COLO829 (cell line): ENCODE measurements around the gene PPT1.

Experiments
- DNase-seq: peaks from one replicate; pipeline ENCODE4 v3.0.0; 2012; ENCODE audit warnings: low spot score

PPT1 gene

DNA sequence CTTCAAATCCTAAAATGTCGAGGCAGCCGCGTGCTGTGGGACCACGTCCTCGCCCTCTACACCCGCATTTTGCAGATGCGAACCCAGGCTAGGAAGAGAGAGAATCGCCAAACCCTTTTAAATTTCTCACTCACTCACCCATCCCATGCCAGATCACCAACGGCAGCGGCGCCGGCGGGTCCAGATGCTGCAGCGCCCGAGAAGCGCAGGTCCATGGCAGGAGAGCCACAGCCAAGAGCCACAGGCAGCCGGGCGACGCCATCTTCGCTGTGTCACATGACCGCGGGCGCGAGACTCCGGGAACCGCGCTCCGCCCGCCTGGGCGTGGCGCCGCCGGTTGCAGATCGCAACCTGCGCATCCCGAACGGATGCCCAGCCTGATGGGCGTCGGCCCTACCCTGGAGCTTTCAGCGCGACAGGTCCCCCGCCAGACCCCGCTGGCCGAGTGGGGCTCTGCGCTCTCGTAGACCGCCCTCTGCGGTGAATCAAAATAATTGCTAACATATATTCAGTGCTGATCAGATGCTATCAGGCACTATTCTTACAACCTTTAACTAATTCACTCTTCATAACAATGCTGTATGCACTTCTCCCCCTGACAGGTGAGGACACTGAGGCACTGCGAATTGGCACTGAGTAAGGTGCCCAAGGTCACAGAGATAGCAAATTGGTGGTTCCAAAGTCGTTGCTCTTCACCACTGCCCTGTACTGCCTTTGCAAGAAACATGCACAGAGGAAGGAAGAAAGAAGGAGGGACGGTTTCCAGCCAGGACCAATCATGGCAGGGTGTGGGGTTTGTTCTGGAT lies at the start of gene PPT1:
TSS of gene PPT1 (minus strand) at position 276 of the 806 bp plus-strand sequence. CDS start at position 262, 14 bp downstream.
- DNase-seq, result peak; percentile 65

DNA sequence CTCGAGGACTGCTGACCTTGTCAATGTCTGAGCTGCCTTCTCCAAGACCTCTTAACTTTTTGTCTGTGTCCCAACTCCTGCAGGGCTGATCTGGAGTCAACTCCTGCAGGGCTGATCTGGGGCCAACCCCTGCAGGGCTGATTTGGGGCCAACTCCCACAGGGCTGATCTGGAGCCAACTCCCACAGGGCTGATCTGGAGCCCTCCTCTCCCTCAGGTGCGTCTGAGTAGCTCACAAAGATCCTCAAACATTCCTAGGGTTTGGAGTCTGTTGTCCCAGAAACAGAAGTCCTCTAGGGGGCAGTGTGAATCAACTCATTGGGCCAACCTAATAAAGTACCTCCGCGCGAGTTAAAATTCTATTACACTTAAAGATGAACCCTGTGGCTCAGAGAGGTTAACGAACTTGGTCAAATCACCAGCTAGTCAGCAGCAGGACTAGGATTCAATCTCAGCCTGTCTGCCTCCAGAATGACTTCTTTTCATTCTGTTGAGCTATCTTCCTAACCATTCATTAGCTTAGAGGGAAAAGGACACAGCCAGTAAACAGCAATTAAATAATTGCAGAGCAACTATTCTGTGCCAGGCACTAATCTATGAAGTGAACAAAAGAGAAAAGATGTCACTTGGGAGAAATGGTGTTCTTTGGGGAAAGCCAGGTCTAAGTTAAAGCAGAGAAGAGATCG lies 47.0 kb upstream of the PPT1 start:
- DNase-seq, result peak; percentile 35

DNA sequence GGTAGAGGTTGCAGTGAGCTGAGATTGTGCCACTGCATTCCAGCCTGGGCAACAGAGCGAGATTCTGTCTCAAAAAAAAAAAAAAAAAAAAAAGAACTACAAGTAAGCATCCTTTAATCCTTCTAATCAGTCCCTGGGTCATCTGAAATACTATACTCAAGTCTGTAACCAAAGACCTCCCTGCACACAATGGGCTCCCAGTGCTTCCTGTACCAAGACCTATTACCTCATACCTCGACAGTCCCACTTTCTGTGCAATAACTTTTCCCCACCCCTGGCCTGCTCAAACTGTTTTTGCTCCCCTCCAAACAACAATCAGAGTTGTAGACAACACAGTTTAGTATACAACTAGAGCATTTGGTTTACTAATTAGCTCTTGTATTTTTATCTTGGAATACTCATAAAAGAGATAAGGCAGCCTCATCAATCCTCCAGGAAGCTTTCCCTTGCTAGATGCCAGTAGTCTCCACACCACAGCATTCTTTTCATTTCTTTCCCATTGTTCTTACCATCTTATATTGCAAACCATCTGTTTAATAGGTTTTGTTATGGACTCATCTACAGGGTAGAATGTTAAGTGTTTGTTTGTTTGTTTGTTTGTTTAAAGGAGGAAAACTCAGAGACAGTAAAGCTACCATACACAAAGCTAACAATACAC lies 45.0 kb upstream of the PPT1 start:
- DNase-seq, result no peak

DNA sequence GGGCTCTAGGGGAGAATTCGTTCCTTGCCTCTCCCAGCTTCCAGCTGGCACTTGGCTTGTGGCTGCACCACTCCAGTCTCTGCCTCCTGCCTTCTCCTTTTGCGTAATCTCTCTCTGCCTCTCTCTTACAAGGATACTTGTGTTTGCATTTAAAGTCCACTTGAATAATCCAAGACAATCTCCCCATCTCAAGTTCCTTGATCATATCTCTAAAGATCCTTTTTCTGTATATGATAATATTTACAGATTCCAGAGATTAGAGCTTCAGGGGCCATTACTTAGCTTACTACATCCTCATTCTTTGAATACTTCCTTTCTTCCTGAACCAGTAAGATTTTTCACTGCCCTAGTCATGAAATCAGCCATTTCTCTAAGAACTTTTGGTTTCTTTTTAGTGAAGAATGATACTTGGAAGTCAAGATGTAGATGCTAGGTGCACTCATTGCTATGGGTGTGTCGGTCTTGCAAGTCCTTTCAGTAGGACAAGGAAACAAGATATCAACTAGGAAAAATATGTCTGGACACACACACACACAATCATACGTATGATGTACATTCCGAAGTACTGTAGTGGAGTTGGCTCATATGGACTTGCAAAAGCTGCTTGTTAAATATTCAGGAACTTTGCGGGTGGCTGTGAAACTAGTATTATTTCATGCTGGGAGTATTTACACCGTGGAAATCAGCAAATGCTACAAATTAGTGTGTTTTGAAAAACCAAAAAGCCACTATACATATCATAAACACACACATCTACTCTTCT lies 43.3 kb upstream of the PPT1 start:
- no peak for DNase-seq

DNA sequence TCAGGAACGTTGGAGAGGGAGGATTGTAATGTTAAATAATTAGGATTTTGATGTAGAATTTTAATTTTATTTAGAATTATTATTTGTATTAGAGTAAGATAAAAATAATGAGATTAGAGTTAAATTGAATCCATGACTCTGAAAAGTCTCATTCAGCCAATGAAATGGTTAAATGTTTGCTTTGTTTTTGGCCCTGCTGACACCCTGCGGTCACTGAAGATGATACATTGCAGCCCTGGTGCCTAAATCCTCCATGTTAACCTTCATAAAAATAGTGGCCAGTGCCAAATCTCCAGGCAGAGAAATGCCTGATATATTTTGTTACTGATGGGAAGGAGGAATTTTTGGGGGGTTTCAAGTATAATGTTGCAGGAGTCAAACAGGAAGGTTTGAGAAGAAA lies 36.8 kb upstream of the PPT1 start:
- DNase-seq, result no peak

DNA sequence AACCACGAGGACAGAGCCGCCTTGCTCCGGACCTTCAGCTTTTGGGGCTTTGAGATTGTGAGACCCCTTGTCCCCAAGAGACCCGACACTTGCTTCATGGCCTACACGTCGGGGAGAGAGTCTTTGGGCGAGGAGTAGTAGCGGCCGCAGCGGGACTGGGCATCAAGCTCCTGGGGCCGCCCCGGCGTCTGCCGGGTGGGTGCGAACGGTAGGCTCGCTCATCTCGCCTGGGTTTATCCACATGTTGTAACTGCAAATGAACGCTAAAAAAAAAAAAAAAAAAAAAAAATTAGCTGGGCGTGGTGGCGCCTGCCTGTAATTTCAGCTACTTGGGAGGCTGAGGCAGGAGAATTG lies 36.2 kb upstream of the PPT1 start:
- no peak for DNase-seq

DNA sequence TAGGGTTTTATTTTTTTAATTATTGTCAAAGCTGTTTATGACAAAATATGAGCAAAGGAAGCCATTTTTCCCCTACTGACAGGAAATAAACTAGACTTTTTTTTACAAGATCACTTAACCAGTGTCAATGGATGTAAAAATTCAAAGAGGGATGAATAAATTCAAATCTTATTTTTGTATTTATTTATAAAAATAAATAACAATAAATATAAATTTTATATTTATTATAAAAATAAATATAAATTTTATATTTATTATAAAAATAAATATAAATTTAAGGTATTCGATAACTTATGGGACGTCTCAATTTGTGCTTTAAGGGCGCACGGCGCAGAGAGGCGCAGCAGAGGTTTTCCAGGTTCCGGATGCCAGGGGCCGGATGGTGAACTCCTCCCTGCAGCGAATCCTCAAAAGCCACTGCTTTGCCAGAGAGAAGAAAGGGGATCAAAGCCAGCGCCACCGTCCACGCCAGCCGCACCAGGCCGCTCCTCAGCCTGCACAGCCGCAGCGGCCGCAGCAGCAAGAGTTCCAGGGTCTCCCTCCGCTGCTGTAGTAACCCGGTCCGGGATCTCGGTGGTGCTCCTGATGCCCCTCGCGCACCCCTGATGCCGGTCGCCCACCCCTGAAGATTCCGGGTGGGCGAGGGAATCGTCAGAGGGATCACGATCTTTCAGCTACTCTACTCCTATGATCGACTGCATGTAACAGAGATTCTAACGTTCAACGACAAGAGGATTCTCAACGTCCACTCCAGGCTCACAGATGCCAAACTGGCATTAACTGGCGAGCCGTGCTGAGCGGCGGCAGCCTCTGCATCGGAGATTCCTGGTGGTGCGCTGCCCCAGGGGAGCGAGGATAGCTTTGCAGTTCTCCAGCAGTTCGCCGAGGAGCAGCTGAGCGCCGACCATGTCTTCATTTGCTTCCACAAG lies 35.6 kb upstream of the PPT1 start:
- no peak for DNase-seq

DNA sequence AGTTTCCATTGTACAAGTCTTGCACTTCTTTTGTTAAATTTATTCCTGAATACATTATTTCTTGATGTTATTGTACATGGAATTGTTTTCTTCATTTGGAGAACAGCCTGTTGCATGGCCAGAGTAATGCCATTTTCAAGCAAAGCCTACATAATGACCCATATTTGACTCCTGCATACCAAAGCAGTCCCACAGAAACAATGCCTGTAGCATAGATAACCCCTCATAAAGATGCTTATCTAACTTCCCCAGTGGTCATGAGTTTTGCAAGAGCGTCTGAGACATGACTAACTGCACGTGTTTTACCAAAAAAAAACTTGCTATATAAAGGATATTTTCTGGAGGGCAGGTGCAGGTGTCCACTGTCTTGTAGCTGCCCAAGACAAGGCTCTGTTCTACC lies 33.8 kb upstream of the PPT1 start:
- no peak for DNase-seq

DNA sequence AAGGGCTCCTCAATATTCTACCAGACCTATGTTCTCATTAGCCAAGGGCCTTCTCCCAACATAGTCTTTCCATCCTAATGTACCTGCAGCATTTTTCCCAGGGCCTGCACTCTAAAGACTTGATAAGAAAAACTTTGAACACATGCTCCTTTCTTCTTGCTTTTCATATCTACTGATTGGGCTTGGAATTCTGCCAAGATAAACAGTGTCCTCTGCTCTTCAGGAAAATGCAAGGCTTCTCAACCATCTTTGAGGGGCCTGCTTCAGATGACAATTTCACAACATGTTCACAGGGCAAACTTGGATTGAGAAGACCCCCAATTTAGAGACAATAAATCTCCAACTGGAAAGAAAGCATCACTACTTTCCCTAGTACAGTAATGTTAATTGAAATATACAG lies 25.8 kb upstream of the PPT1 start:
- DNase-seq, result no peak

DNA sequence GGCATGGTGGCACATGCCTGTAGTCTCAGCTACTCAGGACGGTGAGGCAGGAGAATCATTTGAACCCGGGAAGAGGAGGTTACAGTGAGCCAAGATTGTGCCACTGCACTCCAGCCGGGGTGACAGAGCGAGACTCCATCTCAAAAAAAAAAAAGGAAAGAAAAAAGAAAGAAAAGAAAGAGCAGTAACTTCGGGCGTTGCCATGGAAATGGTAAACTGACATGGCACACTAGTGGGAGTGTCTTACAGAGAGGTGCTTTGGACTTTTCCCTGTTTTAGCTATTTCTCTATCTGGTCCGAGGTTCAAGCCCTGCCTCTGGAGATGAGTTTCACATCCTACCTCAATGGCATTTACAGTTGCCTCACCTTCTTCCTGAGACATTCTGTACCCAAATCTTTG lies 23.1 kb upstream of the PPT1 start:
- no peak for DNase-seq

DNA sequence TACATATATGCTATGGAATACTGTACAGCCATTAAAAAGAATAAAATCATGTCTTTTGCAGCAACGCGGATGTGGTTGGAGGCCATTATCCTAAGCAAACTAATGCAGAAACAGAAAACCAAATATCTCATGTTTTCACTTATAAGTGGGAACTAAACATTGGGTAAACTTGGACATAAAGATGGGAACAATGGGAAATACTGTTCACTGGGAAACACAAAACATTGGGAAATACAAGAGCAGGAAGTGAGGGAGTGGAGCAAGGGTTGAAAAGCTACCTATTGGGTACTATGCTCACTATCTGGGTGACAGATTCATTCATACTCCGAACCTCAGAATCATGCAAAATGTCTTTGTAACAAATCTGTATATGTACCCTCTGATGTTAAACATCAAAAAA lies 17.3 kb upstream of the PPT1 start:
- no peak for DNase-seq

DNA sequence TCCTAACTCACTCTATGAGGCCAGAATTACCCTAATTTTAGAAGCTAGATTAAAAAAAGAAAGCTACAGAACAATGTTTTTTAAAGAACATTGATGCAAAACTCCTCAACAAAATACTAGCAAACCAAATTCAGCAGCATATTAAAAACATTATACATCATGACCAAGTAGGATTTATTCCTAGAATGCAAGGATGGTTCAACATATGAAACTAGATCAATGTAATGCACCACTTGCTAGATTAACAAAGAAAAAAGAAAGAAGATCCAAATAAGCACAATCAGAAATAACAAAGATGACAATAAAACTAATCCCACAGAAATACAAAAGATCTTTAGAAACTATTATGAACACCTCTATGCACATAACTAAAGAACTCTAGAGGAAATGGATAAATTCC lies 13.3 kb upstream of the PPT1 start:
- DNase-seq, result no peak

DNA sequence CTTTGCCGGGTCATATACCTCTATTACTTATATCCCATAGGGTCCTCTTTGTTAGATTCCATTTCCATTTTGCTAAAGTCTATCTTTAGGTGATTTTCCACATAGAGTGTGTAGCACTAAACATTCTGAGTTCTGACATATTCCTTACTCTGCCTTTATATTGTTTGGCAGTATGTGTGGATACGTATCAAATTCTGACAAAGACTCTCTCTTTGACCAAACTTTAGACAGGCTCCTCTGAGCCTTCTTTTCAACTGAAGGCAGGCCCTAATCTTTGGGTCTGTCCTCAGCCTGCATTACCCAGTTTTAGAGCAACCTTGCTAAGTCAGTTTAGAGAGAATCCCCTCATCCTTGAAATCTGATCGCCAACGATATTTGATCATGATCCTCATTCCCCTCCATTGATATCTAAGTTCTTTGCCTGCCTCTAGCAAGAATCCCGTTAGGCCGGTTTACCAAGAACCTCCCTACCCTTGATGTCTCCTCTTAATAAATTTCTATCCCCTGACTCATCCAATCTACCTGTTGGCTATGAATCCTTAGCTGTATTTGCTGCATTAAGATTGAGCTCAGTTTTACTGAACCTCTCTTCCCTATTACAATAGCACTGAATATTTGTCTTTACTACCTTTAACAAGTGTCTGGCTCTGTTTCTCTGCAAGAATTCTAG lies 10.4 kb upstream of the PPT1 start:
- DNase-seq, result no peak

DNA sequence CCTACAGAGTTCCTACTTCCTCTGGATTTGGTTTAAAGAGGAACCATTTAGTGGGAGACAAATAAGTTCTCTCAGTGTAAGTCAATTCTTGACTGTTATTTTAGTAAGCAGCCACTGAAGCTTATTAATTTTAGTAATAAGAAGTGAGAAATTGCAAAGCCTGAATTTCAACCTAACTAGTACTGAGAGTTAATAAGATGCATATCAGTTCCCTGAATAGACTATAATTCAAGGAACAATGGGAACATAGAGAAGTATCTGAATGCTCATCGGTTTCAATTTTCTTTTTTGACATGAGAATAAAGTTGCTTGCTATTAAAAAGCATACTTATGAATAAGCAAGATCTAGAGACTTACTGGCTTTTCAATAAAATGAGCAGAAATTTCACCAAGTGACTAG lies 8.0 kb upstream of the PPT1 start:
- DNase-seq, result no peak

DNA sequence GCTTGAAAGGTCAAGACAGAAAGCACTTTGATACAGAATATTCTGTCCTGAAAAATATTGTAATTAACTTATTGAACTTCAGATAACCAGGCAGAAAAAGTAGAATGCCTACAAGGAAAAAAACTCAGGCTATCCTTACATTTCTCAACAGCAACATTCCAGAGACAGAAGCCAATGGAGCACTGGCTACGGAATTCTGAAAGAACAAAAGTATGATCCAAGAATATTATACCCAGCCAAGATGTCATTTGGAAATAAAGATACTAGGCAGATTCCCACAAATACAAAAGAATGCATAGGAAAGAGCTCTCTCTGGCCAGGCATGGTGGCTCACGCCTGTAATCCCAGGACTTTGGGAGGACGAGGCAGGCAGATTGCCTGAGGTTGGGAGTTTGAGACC lies 5.8 kb upstream of the PPT1 start:
- DNase-seq, result no peak

DNA sequence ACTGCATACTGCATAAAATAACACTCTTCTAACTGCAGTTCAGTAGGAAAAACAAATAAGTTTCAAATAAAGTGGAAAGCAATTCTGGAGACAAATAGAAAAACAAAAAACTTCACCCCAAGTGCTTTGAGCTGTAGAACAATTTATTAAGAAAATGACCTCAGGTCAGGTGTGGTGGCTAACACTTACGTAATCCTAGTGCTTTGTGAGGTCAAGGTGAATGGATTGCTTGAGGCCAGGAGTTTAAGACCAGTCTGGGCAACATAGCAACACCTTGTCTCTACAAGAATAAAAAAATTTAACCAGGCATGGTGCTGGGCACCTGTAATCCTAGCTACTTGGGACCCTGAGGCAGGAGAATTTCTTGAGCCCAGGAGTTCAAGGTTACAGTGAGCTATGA lies 5.0 kb upstream of the PPT1 start:
- no peak for DNase-seq

DNA sequence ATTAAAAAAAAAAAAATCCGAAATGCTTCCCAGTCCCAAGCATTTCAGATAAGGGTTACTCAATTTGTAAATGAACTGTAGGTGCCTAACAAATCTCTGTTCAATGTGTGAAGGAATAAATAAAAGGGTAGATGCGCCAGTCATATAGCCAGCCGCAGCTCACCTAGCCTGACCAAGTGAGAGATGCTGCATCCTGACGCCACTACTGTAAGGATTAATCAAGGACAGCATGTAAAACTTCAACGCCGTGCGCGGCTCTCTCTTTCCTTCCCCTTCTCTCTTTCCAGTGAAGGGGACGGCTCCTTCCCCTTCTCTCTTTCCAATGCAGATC lies 441 bp downstream of the PPT1 start:
- peak; percentile 3 for DNase-seq

DNA sequence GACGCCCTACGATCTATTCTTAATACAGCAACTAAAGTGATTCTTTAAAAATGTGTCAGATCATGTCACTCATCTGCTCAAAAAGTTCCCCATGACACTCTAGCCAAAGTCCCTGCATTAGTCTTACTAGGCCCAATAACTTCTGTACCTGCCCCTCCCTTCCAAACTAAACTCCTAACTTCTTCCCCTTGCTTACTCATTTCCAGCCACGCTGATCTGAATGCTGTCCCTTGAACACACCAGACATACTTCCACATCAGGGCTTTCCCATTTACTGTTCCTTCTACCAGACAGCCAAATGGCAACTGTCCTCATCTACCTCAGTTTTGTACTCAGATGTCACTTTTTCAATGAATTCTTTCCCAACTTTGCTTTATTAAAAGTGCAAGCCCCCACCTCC lies 1.2 kb downstream of the PPT1 start:
- no peak for DNase-seq

DNA sequence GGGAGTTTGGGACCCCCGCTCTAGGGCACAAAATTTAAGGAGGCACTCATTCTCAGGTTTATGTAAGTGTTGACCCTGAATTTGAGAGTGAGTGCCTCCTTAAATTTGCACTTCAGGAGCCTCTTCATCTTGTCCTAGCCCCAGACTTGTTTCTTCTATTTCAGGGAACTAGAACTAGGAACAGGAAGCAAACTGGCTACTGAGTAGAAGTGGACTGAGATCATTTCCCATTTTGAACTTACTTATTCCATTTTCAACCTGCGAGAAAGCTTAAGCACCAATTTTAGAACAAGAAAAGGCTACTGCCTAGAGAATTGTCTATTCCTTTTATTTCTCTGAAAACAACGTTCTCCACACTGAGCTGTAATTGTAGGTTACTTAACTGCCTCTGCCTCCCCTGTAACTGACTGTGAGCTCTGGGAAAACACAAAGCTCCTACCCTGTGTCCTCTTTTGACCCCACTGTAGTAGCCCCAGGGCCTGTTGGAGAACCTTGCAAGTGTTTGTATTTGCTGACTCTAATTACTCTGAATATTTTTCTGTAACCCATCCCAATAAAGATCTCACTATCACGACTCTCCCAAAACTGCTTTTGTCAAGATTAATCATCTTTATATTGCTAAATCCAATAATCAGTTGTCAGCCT lies 2.5 kb downstream of the PPT1 start:
- DNase-seq, result no peak
